Activated CD8-positive, alpha-beta memory T cell treated with anti-CD3 and anti-CD28 coated beads for 4 hours (primary cell): ENCODE results near the gene NUDT14.

Source experiments
- DNase-seq, 2 donors: peaks; one replicate each; pipeline ENCODE4 v3.0.0-alpha.2; 2020; ENCODE audit warnings: low read depth in 2 of 2

The NUDT14 gene

GRCh38 chr14:105159344-105159743, 21.8 kb downstream of the NUDT14 start:
- no peak for DNase-seq

GRCh38 chr14:105158794-105159193, 22.3 kb downstream of the NUDT14 start:
- DNase-seq = no peak

DNA sequence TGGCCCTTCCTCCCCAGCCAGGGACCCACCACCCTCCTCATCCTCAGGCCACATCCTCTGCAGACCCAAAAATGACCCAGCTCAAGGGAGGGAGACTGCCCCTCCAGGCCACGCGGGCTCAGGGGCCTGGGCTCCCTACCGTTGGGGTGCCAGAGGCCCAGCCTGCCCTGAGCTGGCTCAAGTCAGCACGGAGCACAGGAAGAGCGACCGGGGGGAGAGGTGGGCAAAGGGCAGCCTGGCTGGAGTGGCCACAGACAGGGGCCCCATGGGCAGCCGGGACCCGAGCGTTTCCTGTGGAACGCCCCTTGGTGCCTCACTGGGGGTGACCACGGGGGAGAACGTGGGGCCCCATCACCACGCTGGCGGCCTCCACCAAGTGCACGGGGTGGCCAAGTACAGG, 23.2 kb downstream of the NUDT14 start:
- no peak for DNase-seq

DNA sequence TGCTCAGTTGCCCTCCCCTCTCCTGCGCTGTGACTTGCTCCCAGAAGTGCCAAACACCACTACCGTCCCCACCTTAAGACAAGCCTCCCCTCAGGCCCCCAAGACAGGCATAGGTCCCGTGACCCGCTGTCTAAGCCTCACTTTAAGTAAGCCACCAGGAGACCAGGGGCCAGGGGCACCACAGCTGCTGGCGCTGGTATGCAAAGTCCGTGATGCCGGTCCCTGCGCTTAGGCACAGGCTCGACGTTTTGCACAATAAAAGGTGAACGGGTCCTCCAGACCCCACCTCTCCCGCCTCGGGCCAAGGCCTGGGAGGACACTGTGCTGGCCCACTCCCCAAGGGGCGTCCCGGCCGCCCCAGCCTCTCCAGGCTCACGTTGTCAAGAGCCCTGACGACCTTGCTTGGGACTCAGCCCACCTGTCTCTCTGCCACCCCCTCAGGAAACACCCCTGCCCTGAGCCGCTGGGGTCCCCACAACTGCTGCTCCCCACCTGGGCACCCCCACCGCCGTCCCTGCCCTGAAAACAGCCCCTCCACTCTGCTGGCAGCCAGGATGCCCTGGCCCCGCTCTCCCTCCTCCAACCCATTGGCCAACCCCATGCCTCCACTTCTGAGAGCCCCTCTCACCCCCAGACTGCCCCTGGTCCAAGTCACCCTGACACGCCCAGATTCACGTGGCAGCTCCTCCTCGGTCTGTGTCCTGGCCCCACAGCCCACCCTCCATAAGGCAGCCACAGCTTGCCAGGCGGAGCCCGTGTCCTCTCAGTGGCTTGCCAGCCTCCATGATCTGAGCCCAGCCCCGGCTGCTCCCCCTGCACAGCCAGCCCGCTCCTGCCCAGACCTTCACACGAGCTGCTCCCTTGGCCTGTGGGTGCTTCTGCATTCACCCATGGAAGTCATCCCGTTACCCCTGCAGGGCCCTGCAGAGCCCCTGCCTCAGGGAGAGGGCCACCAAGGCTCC, 24.4 kb downstream of the NUDT14 start:
- DNase-seq = no peak

GRCh38 chr14:105155681-105156413, 25.3 kb downstream of the NUDT14 start:
- no peak for DNase-seq

DNA sequence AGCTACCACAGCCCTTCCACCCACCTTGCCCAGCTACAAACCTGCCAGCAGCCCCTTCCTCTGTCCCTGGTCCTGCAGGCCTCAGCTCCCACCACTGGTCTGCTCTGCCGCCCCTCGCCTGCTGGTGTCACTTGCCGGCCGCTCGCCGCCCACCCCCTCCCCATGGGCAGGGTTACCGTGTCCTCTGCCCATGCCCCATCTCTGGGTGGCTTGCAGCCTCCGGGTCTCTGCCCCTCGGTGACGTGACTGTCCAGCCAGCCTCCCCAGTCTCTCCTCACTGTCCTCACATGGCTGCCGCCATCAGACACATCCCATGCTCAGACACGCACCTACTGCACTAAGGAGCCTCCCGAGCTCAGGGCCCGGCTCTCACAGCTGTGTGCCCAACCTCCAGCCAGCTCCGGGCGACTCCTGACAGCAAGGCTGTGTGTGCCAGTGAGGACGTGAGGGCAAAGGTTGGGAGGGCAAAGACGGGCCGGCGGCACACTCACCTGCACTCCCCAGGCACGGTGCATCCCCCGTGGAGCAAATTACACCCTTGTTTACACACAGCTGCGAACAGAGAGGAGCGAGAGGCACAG, 26.0 kb downstream of the NUDT14 start:
- DNase-seq = no peak

DNA sequence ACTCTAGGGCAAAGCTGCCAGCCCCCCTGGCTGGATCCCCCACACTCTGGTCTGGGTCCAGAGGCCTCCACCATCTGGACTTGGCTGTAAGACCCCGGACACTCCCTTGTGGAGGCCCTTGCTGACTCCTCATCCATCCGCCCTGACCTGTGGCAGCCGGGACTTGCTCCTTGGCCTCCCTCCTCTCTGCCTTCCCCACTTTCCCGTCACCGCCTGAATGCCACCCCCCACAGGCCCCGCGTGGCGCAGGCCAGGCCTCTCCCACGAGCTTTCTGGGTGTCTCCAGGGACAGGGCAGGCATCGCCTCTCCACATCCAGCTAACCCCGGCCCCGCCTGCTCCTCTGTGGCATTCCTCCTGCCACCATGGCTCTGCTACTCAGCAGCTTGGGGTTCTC, 26.6 kb downstream of the NUDT14 start:
- DNase-seq = no peak

- no peak for DNase-seq
Observed at GRCh38 chr14:105153739-105154475, 27.2 kb downstream of the NUDT14 start.

GRCh38 chr14:105153331-105153731, 27.8 kb downstream of the NUDT14 start:
- no peak for DNase-seq

- DNase-seq = no peak
Observed at GRCh38 chr14:105152794-105153241, 28.3 kb downstream of the NUDT14 start.

- no peak for DNase-seq
Observed at GRCh38 chr14:105151838-105152793, 29.0 kb downstream of the NUDT14 start.

- DNase-seq = no peak
Observed at GRCh38 chr14:105151084-105151837, 29.9 kb downstream of the NUDT14 start.

GRCh38 chr14:105150368-105151083, 30.6 kb downstream of the NUDT14 start:
- DNase-seq = no peak

- DNase-seq = no peak
Observed at GRCh38 chr14:105150026-105150367, 31.1 kb downstream of the NUDT14 start.

DNA sequence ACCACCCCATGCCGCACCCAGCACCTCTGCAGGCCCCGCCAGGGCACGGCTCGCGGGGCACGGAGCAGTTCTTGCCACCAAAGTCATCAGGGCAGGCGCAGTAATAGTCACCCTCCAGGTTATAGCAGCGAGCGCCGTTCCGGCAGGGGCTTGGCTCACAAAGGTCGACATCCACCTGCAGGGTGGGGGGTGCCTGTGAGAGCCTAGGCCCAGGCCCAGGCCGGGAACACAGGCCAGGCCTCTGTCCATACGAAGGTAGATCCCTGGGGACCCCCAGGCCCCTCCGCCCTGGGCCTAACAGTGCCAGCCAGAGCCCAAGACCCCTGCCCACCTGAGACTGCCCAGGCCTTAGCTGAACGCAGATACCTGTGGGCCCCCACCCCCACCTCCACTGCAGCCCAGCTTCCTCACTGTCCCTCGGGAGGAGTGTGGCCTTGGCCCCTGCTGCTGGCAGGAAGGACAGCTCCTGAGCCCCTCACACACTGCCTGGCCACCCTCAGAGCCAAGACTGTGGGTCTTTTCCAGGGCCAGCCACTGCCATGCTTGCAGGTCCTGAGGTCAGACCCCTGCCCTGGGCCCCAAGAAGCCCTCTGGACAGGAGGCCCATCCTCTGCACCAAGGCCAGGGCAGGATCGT, 31.8 kb downstream of the NUDT14 start:
- no peak for DNase-seq

DNA sequence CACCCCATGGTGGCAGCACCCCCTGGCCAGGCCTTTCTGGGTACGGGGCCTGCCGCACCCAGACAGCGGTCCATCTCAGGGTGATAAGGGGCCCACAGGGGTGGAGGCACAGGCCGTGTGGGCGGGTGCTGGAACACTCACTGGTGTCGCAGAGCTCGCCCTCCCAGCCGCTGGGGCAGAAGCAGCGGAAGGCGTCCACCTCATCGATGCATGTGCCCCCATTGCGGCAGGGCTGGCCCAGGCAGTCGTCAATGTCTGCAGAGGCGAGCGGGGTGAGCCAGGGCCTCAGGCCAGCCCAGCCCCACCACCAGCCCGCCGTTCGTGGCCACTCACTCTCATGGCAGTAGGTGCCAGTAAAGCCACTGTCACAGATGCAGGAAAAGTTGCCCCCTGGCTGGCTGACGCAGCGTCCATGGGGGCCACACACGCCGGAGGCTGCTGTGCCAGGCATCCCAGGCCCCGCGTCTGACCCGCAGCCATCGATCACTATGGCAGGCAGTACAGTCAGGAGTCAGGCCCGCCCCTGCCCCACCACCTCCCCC, 32.4 kb downstream of the NUDT14 start:
- DNase-seq = no peak

DNA sequence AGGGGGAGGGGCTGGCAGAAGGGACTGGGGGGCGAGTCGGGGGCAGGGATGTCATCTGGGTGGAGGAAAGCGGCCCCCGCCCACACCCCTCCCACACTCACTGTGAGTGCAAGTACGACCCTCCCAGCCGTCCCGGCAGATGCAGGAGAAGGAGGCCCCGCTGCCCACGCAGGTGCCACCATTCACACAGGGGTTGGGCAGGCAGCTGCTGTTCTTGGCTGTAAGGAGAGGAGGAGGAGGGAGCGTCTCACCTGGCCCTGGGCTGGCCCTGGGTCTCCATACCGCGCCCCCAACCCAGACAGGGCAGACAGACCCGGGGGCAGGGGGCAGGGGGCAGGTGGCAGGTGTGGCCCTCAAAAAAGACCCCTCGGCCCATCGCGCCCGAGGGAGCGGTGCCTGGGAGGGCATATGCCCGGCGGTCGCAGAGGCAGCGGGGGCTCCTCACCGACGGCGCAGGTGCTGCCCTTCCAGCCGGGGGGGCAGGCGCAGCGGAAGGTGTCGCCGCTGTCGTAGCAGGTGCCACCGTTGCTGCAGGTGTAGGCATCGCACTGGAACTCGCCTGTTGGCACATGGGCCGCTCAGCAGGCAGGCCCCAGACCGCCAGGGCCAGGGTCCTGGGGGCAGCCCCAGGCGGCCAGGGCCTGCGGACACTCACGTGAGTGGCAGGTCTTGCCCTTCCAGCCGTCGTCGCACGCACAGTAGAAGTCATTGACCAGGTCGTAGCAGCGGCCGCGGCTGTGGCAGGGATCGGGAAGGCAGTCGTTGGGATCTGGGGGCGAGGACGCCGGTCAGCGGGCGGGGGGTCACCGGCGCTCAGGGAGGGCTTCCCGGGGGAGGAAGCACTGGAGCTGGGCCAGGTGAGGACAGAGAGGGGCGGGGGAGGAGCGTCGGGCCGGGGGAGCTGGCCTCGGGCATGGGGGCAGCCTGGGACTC, 33.2 kb downstream of the NUDT14 start:
- DNase-seq = no peak
